Pancreas (tissue), 10 donors: ENCODE data around the gene C3orf52. TPM values are rescaled to one million over a fixed set of nuclear protein-coding genes. Genes with fewer than 3 reads are reported as not detected.

Experiments used
- ATAC-seq, 4 donors: fragments of 200-7000 bp; cut with Tn5 transposase; one replicate each; pipeline versions ENCODE4 v1.8.0 to v1.9.1; 2020; ENCODE audit warnings: mild to moderate bottlenecking in 4 of 4, moderate library complexity in 4 of 4
- DNase-seq, 6 donors: peaks; one replicate each; pipeline ENCODE4 v3.0.0-alpha.2; 2020
- FAIRE-seq: peaks from 2 replicates; lab custom pipeline; 2012; peaks lifted over from hg19 to GRCh38; lab: Jason Lieb, UNC
- H3K27ac ChIP-seq, 4 donors: fragments of 200-600 bp; sonication (generic); 1 replicate in 3 of 4; 2 replicates in 1 of 4; pipeline versions ENCODE4 v1.5.0 to v1.8.0; 2020
- H3K27me3 ChIP-seq, 4 donors: fragments of 200-600 bp; one replicate each; pipeline ENCODE4 v1.8.0; 2021
- H3K36me3 ChIP-seq, 3 donors: fragments of 200-600 bp; sonication (generic) in 1 of 3; one replicate each; pipeline versions ENCODE4 v1.5.0 to v1.8.0; 2020 to 2021
- H3K4me1 ChIP-seq, 3 donors: fragments of 200-600 bp; one replicate each; pipeline ENCODE4 v1.8.0; 2021
- H3K4me3 ChIP-seq, 4 donors: fragments of 200-600 bp; sonication (generic) in 2 of 4; one replicate each; pipeline versions ENCODE4 v1.5.0 to v1.8.0; 2020 to 2021
- H3K9me3 ChIP-seq, 4 donors: fragments of 200-600 bp; one replicate each; pipeline ENCODE4 v1.8.0; 2021
- CTCF ChIP-seq, 4 donors: fragments of 200-600 bp; sonication (generic) in 3 of 4; IDR thresholded peaks; one replicate each; pipeline versions ENCODE4 v1.5.0 to v1.8.0; 2021; ENCODE audit warnings: antibody characterized with exemption in 4 of 4
- WGBS, 2 donors: extraction: QIAGEN DNeasy Blood & Tissue Kit; methylation state at CpG; one replicate each; pipeline ENCODE4 v1.1.7; 2013; 5-methylcytosine and 5-hydroxymethylcytosine counted together
- intact Hi-C, 3 donors: fragments of 100-400 bp; cut with DNase I; formaldehyde crosslinking; loops; one replicate each; pipeline versions ENCODE4 v1.11.1 to v1.14.2; 2022
- polyA plus RNA-seq, 2 donors: library from polyadenylated mRNA; stranded (reverse); fragments of 200-250 nt; gene quantifications; one replicate each; pipeline ENCODE4 v1.2.3, GENCODE V29; 2013
- total RNA-seq, 6 donors: library from RNA; stranded (reverse); fragmentation: NEBNext Ultra II Directional in 4 of 6; extraction: Animal tissue kit (Norgen Biotek cat#: 25700) in 4 of 6; gene quantifications; one replicate each; pipeline versions ENCODE4 v1.2.1 to v1.2.4, GENCODE V29; 2021 to 2023
- donor health status: healthy with polysubstance abuse.
- donor health status: DM: no; HTN: no; CAD: no; lungs with moderate emphysema.
- donor health status: DM: no; HTN: no; CAD: no.
- donor health status: control.
- donor health status: control.
- donor health status: Bipolar disorder and iron deficiency.
- donor health status: DM: yes; HTN: yes; CAD: no.
- donor health status: DM: no; HTN: no; CAD: no.
- donor health status: DM: no; HTN: no; CAD: no.
- donor health status: DM: yes; HTN: yes; CAD: no.

C3orf52 gene
- total and polyA plus RNA-seq, 8 donors, result 9.7 to 51.7 (median 21.4) TPM

- 13 to 16% methylated on average over 6 of the region's 6 CpGs for WGBS, 2 donors
- no peak for TF ChIP-seq CTCF (IDR thresholded peaks at IDR 0.05)
- ATAC-seq, result peak; percentile 95 to 97 (median 97)
- intact Hi-C loops, result no loop called here
- DNase-seq, result peak; percentile 48 to 75 (median 66)
- peaks cover 7 to 11% (median 11%) of the 10 kb centered on the region in 3 donors for H3K4me1 ChIP-seq
- FAIRE-seq, result no peak
- H3K27me3 ChIP-seq, result no peaks in the 10 kb centered on the region
- H3K4me3 ChIP-seq, result peak overlapping the region in 1 of 4 donors; percentile 2
- H3K9me3 ChIP-seq, result no peaks in the 10 kb centered on the region
- H3K27ac ChIP-seq, result peak overlapping the region in 3 of 4 donors; percentile 58 to 81 (median 62)
- no peaks in the 10 kb centered on the region for H3K36me3 ChIP-seq
Observed at GRCh38 chr3:112074616-112075497, 11.3 kb upstream of the C3orf52 start.

GRCh38 chr3:112078125-112079083 is 7.8 kb upstream of the C3orf52 start:
- Histone ChIP-seq H3K4me1 (peaks cover 7 to 11% (median 11%) of the 10 kb centered on the region in 3 donors), H3K27me3 (no peaks in the 10 kb centered on the region), H3K4me3 (no peak overlapping the region), H3K27ac (no peak overlapping the region), H3K9me3 (no peaks in the 10 kb centered on the region), H3K36me3 (no peaks in the 10 kb centered on the region)
- no peak for DNase-seq
- no peak for ATAC-seq
- TF ChIP-seq CTCF (IDR thresholded peaks at IDR 0.05), result no peak
- FAIRE-seq, result no peak
- intact Hi-C loops, result no loop called here
- WGBS, 2 donors, result 83 to 86% methylated on average over 10 of the region's 10 CpGs

GRCh38 chr3:112083239-112083638 is 3.0 kb upstream of the C3orf52 start:
- Histone ChIP-seq H3K4me1 (peaks cover 0 to 4% (median 0%) of the 10 kb centered on the region in 3 donors), H3K27me3 (no peaks in the 10 kb centered on the region), H3K4me3 (no peak overlapping the region), H3K36me3 (no peaks in the 10 kb centered on the region), H3K27ac (no peak overlapping the region), H3K9me3 (no peaks in the 10 kb centered on the region)
- no peak for TF ChIP-seq CTCF (IDR thresholded peaks at IDR 0.05)
- intact Hi-C loops, result no loop called here
- WGBS, 2 donors, result 83 to 84% methylated on average over 4 of the region's 4 CpGs
- DNase-seq, result no peak
- ATAC-seq, result no peak
- FAIRE-seq, result no peak

- Histone ChIP-seq H3K9me3 (no peaks in the 10 kb centered on the region), H3K27me3 (no peaks in the 10 kb centered on the region), H3K36me3 (no peaks in the 10 kb centered on the region), H3K4me3 (no peak overlapping the region), H3K4me1 (peaks cover 0 to 4% (median 0%) of the 10 kb centered on the region in 3 donors), H3K27ac (peak overlapping the region in 1 of 4 donors; percentile 89)
- DNase-seq (no peak), FAIRE-seq (no peak), ATAC-seq (no peak)
- WGBS, 2 donors, result 71 to 72% methylated on average over 7 of the region's 7 CpGs
- intact Hi-C loops, result no loop called here
- no peak for TF ChIP-seq CTCF (IDR thresholded peaks at IDR 0.05)
Observed at GRCh38 chr3:112084980-112085705, 1.0 kb upstream of the C3orf52 start.
